Stimulated activated naive CD4-positive, alpha-beta T cell treated with Interleukin-2 at 50 U/mL for 16 hours (primary cell): ENCODE measurements around the gene AFM.
"Not testable (repeated sequence)": the region's sequence is repeated elsewhere in the genome, so short reads cannot be mapped to it uniquely, and the experiment has no call there.

Source experiments
- DNase-seq: peaks from one replicate; lab custom pipeline; 2025; lab: John Stamatoyannopoulos, UW

AFM gene

DNA sequence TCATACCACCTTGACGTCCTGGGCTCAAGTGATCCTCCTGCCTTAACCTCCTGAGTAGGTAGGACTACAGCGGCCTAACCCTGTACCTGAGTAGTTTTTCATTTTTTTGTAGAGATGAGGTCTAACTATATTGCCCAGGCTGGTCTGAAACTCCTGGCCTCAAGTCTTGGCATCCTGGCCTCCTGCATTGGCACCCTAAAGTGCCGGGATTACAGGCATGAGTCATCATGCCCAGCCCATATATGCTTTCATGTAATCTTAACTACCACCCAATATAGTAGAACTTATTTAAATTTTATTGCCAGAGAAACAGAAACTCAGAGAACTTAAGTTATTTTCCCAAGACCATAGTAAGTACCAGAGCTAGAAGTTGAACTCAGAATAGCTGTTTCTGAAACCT lies 27.1 kb downstream of the AFM start:
- no peak for DNase-seq

DNA sequence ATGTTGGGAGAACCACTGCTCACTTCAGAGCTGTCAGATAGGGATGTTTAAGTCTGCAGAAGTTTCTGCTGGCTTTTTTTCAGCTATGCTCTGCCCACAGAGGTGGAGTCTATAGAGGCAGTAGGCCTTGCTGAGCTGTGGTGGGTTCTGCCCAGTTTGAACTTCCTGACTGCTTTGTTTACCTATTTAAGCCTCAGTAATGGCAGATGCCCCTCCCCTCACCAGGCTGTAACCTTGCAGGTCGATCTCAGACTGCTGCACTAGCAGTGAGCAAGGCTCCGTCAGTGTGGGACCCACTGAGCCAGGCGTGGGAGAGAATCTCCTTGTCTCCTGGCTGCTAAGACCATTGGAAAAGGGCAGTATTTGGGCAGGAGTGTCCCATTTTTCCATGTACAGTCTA lies 36.8 kb downstream of the AFM start:
- no peak for DNase-seq

DNA sequence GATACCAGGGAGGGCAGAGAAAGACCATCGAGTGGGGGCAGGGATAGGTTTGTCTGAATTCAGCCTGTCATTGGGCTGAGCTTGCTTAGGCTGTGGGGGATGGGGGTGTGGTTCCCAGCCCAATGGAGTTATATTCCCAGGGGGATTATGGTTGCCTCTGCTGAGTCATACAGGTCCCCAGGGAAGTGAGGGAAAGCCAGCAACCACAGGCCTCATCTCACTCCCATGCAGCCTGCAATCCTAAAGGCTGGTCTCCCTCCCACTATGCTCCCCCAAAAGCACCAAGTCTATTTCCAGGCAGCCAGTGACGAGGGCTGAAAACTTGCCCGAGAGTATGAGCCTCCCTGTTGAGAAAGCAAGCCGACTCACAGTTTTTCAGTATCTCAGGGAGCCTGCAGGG lies 39.3 kb downstream of the AFM start:
- DNase-seq: no peak

- no peak for DNase-seq
Observed at GRCh38 chr4:73523126-73523525, 41.6 kb downstream of the AFM start.

DNA sequence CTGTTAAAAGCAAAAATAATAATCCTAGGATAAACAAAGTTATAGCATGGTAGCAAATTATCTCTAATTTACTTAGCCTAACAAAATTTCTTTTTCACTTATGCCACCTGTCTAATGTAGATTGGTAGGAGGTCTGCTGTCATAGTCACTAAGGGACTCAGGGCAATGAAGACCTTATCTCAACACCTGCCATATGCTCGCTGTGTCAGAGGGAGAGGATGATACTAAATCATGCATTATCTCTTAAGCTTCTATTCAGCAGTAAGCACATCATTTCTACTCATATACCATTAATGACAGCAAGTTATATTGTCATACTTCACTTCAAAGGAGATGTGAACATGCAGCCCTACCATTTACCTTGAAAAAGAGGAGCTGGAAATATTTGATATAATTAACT lies 44.1 kb downstream of the AFM start:
- no peak for DNase-seq

DNA sequence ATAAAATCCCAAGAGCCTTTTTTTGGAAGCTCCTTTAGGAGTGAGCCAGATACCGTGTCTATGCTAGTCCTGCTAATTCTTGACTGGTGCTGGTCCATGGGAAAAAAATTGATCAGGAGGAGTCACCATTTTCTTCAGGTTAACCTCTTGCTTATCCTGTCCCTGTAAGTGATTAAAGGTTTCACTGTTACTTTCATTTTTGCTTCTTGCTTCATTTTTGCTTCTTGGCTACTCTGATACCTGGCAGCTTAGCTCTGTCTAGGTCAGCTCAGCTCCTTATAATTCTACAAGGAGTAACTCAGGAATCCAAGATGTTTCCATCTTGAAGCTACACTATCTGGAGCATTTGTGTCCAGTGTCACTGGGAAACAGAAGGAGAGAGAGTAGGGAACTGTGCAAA lies 45.7 kb downstream of the AFM start:
- no peak for DNase-seq

- DNase-seq: no peak
Observed at GRCh38 chr4:73528171-73528570, 46.6 kb downstream of the AFM start.

DNA sequence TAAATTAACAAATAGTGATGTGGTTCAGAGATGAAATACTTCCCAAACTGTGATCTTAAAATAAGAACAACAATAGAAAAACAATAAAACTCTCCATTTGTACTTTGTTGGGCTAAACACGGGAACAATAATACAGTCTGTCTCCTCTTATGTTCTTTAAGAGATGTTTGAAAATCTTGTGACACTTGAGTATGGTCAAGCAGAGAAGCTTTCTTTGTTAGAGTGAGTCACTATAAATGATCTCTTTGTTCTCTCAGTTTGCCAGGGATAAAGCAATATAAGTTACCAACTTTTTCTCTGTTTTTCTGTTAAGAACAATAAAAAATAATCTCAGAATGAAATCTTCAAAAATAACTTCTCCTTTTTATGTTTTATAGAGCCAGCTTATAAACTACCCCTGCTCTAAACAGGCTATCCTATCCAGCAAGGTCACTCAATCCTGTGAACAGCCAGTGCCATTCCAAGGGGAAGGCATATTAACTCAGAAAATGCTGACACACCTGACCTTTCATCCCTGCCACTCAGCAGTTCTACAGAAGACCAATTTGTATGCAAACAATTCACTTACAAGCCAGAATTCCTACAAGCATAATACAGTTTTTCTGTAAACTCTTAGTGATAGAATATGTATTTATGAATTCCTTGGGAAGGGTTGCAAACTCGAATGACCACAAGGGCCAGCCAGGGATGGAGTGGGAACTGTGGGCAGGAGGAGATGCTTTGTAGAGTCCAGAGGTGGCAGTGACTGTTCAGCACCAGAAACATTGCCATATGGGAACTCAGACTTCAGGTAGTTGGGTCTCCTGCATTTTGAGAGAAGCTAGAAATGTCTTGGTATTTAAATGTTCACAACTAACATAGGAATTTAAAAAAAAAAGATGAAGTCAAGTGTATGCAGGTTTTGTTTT lies 52.2 kb downstream of the AFM start:
- DNase-seq: no peak

GRCh38 chr4:73538162-73538561 lies 56.6 kb downstream of the AFM start:
- no peak for DNase-seq

DNA sequence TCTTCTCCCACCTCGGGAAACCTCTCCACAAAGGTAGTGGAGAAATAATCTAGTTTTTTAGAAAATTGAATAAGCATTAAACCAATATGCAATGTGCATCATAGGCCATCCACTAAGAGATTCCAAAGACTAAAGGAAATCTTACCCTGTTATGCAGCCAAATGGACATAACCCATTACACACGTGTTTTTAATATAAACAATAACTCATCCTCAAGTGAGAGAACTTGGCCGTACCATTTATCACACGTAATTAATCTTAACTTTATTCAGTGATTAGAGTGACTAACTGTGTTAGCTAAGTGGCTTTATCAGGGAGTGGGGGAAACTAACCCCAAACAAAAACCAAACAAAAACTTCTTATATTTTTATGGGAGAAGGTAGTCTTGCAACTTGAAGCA lies 57.8 kb downstream of the AFM start:
- no peak for DNase-seq

- no peak for DNase-seq
Observed at GRCh38 chr4:73540826-73541225, 59.3 kb downstream of the AFM start.

DNA sequence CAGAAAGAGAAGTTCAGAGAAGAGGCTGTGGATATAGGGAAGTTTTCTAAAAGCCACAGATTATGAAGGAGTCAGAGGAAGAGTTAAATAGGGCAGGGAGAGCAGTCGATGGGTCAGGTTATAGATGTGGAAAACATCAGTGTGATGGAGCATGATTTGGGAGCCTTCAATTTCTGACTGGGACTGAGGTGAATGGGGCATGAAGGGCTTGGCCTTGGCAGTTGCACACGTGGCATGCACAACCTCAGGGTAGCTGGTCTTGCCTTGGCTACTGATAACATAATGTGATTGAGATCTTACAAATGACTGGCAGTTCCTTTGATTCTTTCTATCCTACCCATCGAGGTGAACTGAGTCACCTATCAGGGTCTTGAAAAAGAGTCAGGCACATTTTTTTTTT lies 59.7 kb downstream of the AFM start:
- no peak for DNase-seq

- no peak for DNase-seq
Observed at GRCh38 chr4:73544620-73545019, 63.1 kb downstream of the AFM start.

- DNase-seq: not testable (repeated sequence)
Observed at GRCh38 chr4:73550865-73551264, 69.3 kb downstream of the AFM start.
